Lung (tissue), 12 donors: ENCODE results near the gene ZEB1. TPM values are rescaled to one million over a fixed set of nuclear protein-coding genes. Genes with fewer than 3 reads are reported as not detected.
"Not testable (repeated sequence)": the region's sequence is repeated elsewhere in the genome, so short reads cannot be mapped to it uniquely, and the experiment has no call there.

Experiments used
- ATAC-seq: fragments of 200-7000 bp; cut with Tn5 transposase; one replicate; pipeline ENCODE4 v1.9.1; 2020; ENCODE audit warnings: moderate number of reproducible peaks; ENCODE audit not compliant: insufficient read depth, low FRiP score
- DNase-seq, 3 donors: peaks; one replicate each; pipeline ENCODE4 v3.0.0-alpha.2; 2013 to 2017
- H3K27ac ChIP-seq, 2 donors: one replicate each; pipeline ENCODE4 v1.5.1; 2013; ENCODE audit warnings: mild to moderate bottlenecking in 2 of 2, moderate library complexity in 2 of 2, control low read depth in 1 of 2, inconsistent platforms in 1 of 2, low read depth in 1 of 2, low read length in 1 of 2
- H3K27me3 ChIP-seq, 3 donors: one replicate each; pipeline ENCODE4 v1.5.1; 2013; ENCODE audit warnings: low read length in 2 of 3; ENCODE audit not compliant: control insufficient read depth in 3 of 3, insufficient read depth in 3 of 3
- H3K36me3 ChIP-seq, 4 donors: one replicate each; pipeline ENCODE4 v1.5.1; 2013; ENCODE audit warnings: low read length in 4 of 4, mild to moderate bottlenecking in 1 of 4, moderate library complexity in 1 of 4; ENCODE audit not compliant: control insufficient read depth in 4 of 4, insufficient read depth in 4 of 4
- H3K4me1 ChIP-seq, 5 donors: one replicate each; pipeline ENCODE4 v1.5.1; 2013; ENCODE audit warnings: low read length in 5 of 5, mild to moderate bottlenecking in 2 of 5, moderate library complexity in 1 of 5; ENCODE audit not compliant: control insufficient read depth in 5 of 5, insufficient read depth in 5 of 5
- H3K4me3 ChIP-seq: one replicate; pipeline ENCODE4 v1.5.1; 2013; ENCODE audit warnings: mild to moderate bottlenecking, control low read depth, moderate library complexity
- H3K9ac ChIP-seq, 2 donors: one replicate each; pipeline ENCODE4 v1.5.1; 2013; ENCODE audit warnings: low read length in 2 of 2, control low read depth in 1 of 2; ENCODE audit not compliant: insufficient read depth in 1 of 2
- H3K9me3 ChIP-seq, 4 donors: one replicate each; pipeline ENCODE4 v1.5.1; 2013; ENCODE audit warnings: low read length in 3 of 4, mild to moderate bottlenecking in 1 of 4, moderate library complexity in 1 of 4; ENCODE audit not compliant: control insufficient read depth in 4 of 4, insufficient read depth in 3 of 4
- CTCF ChIP-seq: IDR thresholded peaks from 2 replicates; pipeline ENCODE4 v1.5.1; 2012; ENCODE audit warnings: mild to moderate bottlenecking; ENCODE audit errors: control extremely low read depth, extremely low read depth
- WGBS, 2 donors: extraction: QIAGEN DNeasy Blood & Tissue Kit; methylation state at CpG; one replicate each; pipeline ENCODE4 v1.1.7; 2013; 5-methylcytosine and 5-hydroxymethylcytosine counted together
- polyA plus RNA-seq, 2 donors: library from polyadenylated mRNA; stranded (reverse); fragments of 200-250 nt; gene quantifications; one replicate each; pipeline ENCODE4 v1.2.1, GENCODE V29; 2013
- total RNA-seq, 2 donors: library from RNA; depleted of rRNA in 1 of 2; stranded (reverse); fragments of >200 nt in 1 of 2; gene quantifications; one replicate each; pipeline ENCODE4 v1.2.1, GENCODE V29; 2014 to 2021
- donor health status: control.
- donor health status: control.
- donor health status: Bipolar disorder and iron deficiency.
- donor health status: healthy.
- donor health status: DM: yes; HTN: yes; CAD: no.

The ZEB1 gene
- total and polyA plus RNA-seq, 4 donors, result 8.4 to 86.9 (median 19.5) TPM

GRCh38 chr10:31359979-31360378 lies 41.0 kb downstream of the ZEB1 start:
- peaks cover 0 to 11% (median 0%) of the 10 kb centered on the region in 4 donors for H3K9me3 ChIP-seq
- peaks cover 0 to 25% (median 0%) of the 10 kb centered on the region in 3 donors for H3K27me3 ChIP-seq
- H3K27ac ChIP-seq, result no peak overlapping the region
- no peak overlapping the region for H3K9ac ChIP-seq
- 51 to 69% methylated on average over 1 of the region's 1 CpG for WGBS, 2 donors
- peaks cover 0 to 4% (median 0%) of the 10 kb centered on the region in 4 donors for H3K36me3 ChIP-seq
- ATAC-seq (no peak), DNase-seq (peak in 2 of 3 donors; percentile 6 to 26)
- peaks cover 0 to 13% (median 5%) of the 10 kb centered on the region in 5 donors for H3K4me1 ChIP-seq
- no peak for TF ChIP-seq CTCF
- H3K4me3 ChIP-seq, result no peak overlapping the region

- not testable (repeated sequence) for DNase-seq, H3K4me3 ChIP-seq, H3K27ac ChIP-seq, ATAC-seq, H3K9ac ChIP-seq, H3K36me3 ChIP-seq
- 97 to 98% methylated on average over 15 of the region's 15 CpGs for WGBS, 2 donors
- Histone ChIP-seq H3K27me3 (peaks cover 0 to 15% (median 0%) of the 10 kb centered on the region in 3 donors), H3K9me3 (peaks cover 0 to 11% (median 0%) of the 10 kb centered on the region in 4 donors), H3K4me1 (peaks cover 0 to 11% (median 5%) of the 10 kb centered on the region in 5 donors)
Measured at GRCh38 chr10:31361475-31361874, 42.5 kb downstream of the ZEB1 start.

GRCh38 chr10:31362023-31362641 lies 43.1 kb downstream of the ZEB1 start:
- Histone ChIP-seq H3K27me3 (peaks cover 0 to 13% (median 0%) of the 10 kb centered on the region in 3 donors), H3K9me3 (peaks cover 0 to 11% (median 0%) of the 10 kb centered on the region in 4 donors), H3K9ac (no peak overlapping the region), H3K27ac (no peak overlapping the region), H3K36me3 (peaks cover 0 to 4% (median 0%) of the 10 kb centered on the region in 4 donors), H3K4me3 (no peak overlapping the region), H3K4me1 (peaks cover 0 to 9% (median 5%) of the 10 kb centered on the region in 5 donors)
- TF ChIP-seq CTCF, result no peak
- 97 to 98% methylated on average over 42 to 44 of the region's 44 CpGs for WGBS, 2 donors
- ATAC-seq (no peak), DNase-seq (no peak)

- not testable (repeated sequence) for H3K4me3 ChIP-seq, H3K36me3 ChIP-seq, DNase-seq, H3K27ac ChIP-seq, ATAC-seq, H3K27me3 ChIP-seq, H3K4me1 ChIP-seq, H3K9ac ChIP-seq
- peaks cover 0 to 11% (median 0%) of the 10 kb centered on the region in 4 donors for H3K9me3 ChIP-seq
- 96 to 98% methylated on average over 19 of the region's 19 CpGs for WGBS, 2 donors
Measured at GRCh38 chr10:31363696-31364095, 44.7 kb downstream of the ZEB1 start.

GRCh38 chr10:31364238-31364637 lies 45.2 kb downstream of the ZEB1 start:
- not testable (repeated sequence) for ATAC-seq, DNase-seq
- 97 to 99% methylated on average over 13 of the region's 13 CpGs for WGBS, 2 donors

More at GRCh38 chr10:31364238-31364637, 45.2 kb downstream of the ZEB1 start:
- not testable (repeated sequence) for H3K27ac ChIP-seq, H3K27me3 ChIP-seq, H3K4me3 ChIP-seq, H3K9ac ChIP-seq, H3K4me1 ChIP-seq, H3K36me3 ChIP-seq
- peaks cover 0 to 11% (median 0%) of the 10 kb centered on the region in 4 donors for H3K9me3 ChIP-seq
